GM23338 (cell line): ENCODE data around the gene TMEM208. TPM values are rescaled to one million over a fixed set of nuclear protein-coding genes. Genes with fewer than 3 reads are reported as not detected.

Experiments used
- ATAC-seq: fragments of 200-7000 bp; cut with Tn5 transposase; 3 replicates; pipeline ENCODE4 v1.9.1; 2020
- DNase-seq: peaks from one replicate; pipeline ENCODE4 v3.0.0-alpha.2; 2015; ENCODE audit warnings: low spot score
- H2AFZ ChIP-seq: fragments of 200-600 bp; sonication (generic); 2 replicates; pipeline ENCODE4 v1.8.0; 2016; ENCODE audit warnings: antibody characterized with exemption, mild to moderate bottlenecking, moderate library complexity
- H3F3A ChIP-seq: fragments of 200-600 bp; sonication (generic); replicated peaks from 2 replicates; pipeline ENCODE4 v1.8.0; 2017; ENCODE audit warnings: antibody characterized with exemption, mixed run types, low read depth
- H3K27ac ChIP-seq: fragments of 200-600 bp; sonication (generic); 2 replicates; pipeline ENCODE4 v1.6.1; 2016; ENCODE audit warnings: low read depth
- H3K27me3 ChIP-seq: fragments of 200-600 bp; sonication (generic); 2 replicates; pipeline ENCODE4 v1.8.0; 2016; ENCODE audit warnings: mild to moderate bottlenecking, mixed run types, moderate library complexity; ENCODE audit not compliant: insufficient read depth
- H3K36me3 ChIP-seq: fragments of 200-600 bp; sonication (generic); 2 replicates; pipeline ENCODE4 v1.8.0; 2016; ENCODE audit warnings: mild to moderate bottlenecking; ENCODE audit not compliant: insufficient read depth
- H3K4me1 ChIP-seq: fragments of 200-600 bp; sonication (generic); 2 replicates; pipeline ENCODE4 v1.8.0; 2016; ENCODE audit warnings: mild to moderate bottlenecking, moderate library complexity; ENCODE audit not compliant: insufficient read depth
- H3K4me2 ChIP-seq: fragments of 200-600 bp; sonication (generic); 2 replicates; pipeline ENCODE4 v1.7.1; 2017; ENCODE audit warnings: mixed run types
- H3K4me3 ChIP-seq: fragments of 200-600 bp; sonication (generic); 2 replicates; pipeline ENCODE4 v1.6.1; 2016; ENCODE audit warnings: mixed run types
- H3K79me2 ChIP-seq: fragments of 200-600 bp; sonication (generic); replicated peaks from 2 replicates; pipeline ENCODE4 v1.8.0; 2017; ENCODE audit warnings: mild to moderate bottlenecking; ENCODE audit not compliant: insufficient read depth
- H3K9me2 ChIP-seq: fragments of 200-600 bp; sonication (generic); 2 replicates; pipeline ENCODE4 v1.8.0; 2017; ENCODE audit not compliant: insufficient read depth
- H4K20me1 ChIP-seq: fragments of 200-600 bp; sonication (generic); replicated peaks from 2 replicates; pipeline ENCODE4 v1.8.0; 2017; ENCODE audit warnings: mild to moderate bottlenecking; ENCODE audit not compliant: insufficient read depth
- H3K27ac Mint-ChIP-seq: 2 replicates; pipeline ENCODE4 v1.8.0; 2020; ENCODE audit warnings: inconsistent platforms, mild to moderate bottlenecking, moderate library complexity, mixed read lengths
- H3K27me3 Mint-ChIP-seq: 3 replicates; pipeline ENCODE4 v1.8.0; 2022; ENCODE audit warnings: low read depth, mild to moderate bottlenecking, moderate library complexity, mixed read lengths, inconsistent platforms; ENCODE audit not compliant: insufficient read depth, poor library complexity
- H3K36me3 Mint-ChIP-seq: 3 replicates; pipeline ENCODE4 v1.8.0; 2021; ENCODE audit warnings: low read depth, mild to moderate bottlenecking, inconsistent platforms, moderate library complexity, mixed read lengths
- H3K4me1 Mint-ChIP-seq: 3 replicates; pipeline ENCODE4 v1.8.0; 2020; ENCODE audit warnings: mild to moderate bottlenecking, inconsistent platforms, mixed read lengths
- H3K4me3 Mint-ChIP-seq: 3 replicates; pipeline ENCODE4 v1.8.0; 2021; ENCODE audit warnings: moderate library complexity, mild to moderate bottlenecking, inconsistent platforms, mixed read lengths
- H3K9me3 Mint-ChIP-seq: 3 replicates; pipeline ENCODE4 v1.8.0; 2020; ENCODE audit warnings: moderate library complexity, mild to moderate bottlenecking, inconsistent platforms, mixed read lengths
- CREB1 ChIP-seq: fragments of 250-450 bp; sonication (Bioruptor Pico); IDR thresholded peaks from 2 replicates; pipeline ENCODE4 v1.5.0; 2020; ENCODE audit warnings: low read depth, mild to moderate bottlenecking, moderate library complexity
- EZH2 ChIP-seq: fragments of 200-600 bp; sonication (generic); IDR thresholded peaks from one replicate; pipeline ENCODE4 v1.8.0; 2017; ENCODE audit warnings: antibody characterized with exemption, mild to moderate bottlenecking, low read depth; ENCODE audit not compliant: unreplicated experiment
- JUNB ChIP-seq: IDR thresholded peaks from one replicate; pipeline ENCODE4 v1.6.1; 2016; ENCODE audit warnings: antibody characterized with exemption; ENCODE audit not compliant: unreplicated experiment
- POLR2AphosphoS5 ChIP-seq: IDR thresholded peaks from 2 replicates; pipeline ENCODE4 v1.6.1; 2016; ENCODE audit warnings: antibody characterized with exemption, low read depth
- ZNF114 ChIP-seq: fragments of 250-450 bp; sonication (Bioruptor Pico); IDR thresholded peaks from 2 replicates; pipeline ENCODE4 v1.5.0; 2020; ENCODE audit warnings: mild to moderate bottlenecking, moderate library complexity
- ZNF331 ChIP-seq: fragments of 250-450 bp; sonication (Bioruptor Pico); IDR thresholded peaks from 2 replicates; pipeline ENCODE4 v1.5.0; 2020; ENCODE audit warnings: low read depth, mild to moderate bottlenecking, moderate library complexity
- polyA plus RNA-seq: library from polyadenylated mRNA; unstranded; fragments of >200 nt; fragmentation: Nextera tagmentation; extraction: Ambion mirVana; gene quantifications from 2 replicates; pipeline ENCODE4 v1.2.1, GENCODE V29; 2016
- total RNA-seq: library from RNA; depleted of rRNA; stranded (reverse); fragments of >200 nt; shearing (Covaris generic); gene quantifications from 2 replicates; pipeline ENCODE4 v1.2.3, GENCODE V29; 2014
- TF ChIP-seq, protein P1 (sequence below): IDR thresholded peaks from one replicate; pipeline ENCODE4 v1.6.1; 2018; ENCODE audit warnings: antibody characterized with exemption; ENCODE audit not compliant: unreplicated experiment
- TF ChIP-seq, protein P2 (sequence below): IDR thresholded peaks from 2 replicates; pipeline ENCODE4 v1.6.1; 2016; ENCODE audit warnings: antibody characterized with exemption
- TF ChIP-seq, protein P3 (sequence below), 2 experiments: fragments of 200-600 bp in 1 of 2; sonication (generic) in 1 of 2; conservative IDR thresholded peaks; 2 replicates each; pipeline versions ENCODE4 v1.5.1 to v1.6.1; 2016 to 2017; ENCODE audit warnings: antibody characterized with exemption in 2 of 2, low read depth in 2 of 2, mild to moderate bottlenecking in 2 of 2, moderate library complexity in 1 of 2

Gene TMEM208
- total and polyA plus RNA-seq, 2 experiments from 2014 or later: 23.2 to 82.3 TPM

DNA sequence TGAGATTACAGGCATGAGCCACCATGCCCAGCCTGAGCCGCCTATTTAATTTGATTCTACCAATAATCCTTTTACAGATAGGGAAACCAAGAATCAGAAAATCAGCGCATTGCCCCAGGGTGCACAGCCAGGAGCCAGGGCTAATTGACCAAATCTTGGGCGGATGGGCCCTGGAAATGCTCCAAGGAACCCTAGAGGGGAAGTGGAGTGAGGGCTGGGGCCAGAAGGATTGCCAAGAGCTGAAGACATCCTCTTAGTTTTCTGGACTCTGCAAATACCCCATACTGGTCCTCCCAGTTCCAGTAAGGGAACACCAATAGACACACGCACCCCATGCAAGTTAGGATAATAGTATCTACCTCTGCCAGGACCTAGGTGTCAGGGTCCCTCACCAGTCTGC, 16.6 kb downstream of the TMEM208 start (continued):
- TF ChIP-seq, protein P1, sequence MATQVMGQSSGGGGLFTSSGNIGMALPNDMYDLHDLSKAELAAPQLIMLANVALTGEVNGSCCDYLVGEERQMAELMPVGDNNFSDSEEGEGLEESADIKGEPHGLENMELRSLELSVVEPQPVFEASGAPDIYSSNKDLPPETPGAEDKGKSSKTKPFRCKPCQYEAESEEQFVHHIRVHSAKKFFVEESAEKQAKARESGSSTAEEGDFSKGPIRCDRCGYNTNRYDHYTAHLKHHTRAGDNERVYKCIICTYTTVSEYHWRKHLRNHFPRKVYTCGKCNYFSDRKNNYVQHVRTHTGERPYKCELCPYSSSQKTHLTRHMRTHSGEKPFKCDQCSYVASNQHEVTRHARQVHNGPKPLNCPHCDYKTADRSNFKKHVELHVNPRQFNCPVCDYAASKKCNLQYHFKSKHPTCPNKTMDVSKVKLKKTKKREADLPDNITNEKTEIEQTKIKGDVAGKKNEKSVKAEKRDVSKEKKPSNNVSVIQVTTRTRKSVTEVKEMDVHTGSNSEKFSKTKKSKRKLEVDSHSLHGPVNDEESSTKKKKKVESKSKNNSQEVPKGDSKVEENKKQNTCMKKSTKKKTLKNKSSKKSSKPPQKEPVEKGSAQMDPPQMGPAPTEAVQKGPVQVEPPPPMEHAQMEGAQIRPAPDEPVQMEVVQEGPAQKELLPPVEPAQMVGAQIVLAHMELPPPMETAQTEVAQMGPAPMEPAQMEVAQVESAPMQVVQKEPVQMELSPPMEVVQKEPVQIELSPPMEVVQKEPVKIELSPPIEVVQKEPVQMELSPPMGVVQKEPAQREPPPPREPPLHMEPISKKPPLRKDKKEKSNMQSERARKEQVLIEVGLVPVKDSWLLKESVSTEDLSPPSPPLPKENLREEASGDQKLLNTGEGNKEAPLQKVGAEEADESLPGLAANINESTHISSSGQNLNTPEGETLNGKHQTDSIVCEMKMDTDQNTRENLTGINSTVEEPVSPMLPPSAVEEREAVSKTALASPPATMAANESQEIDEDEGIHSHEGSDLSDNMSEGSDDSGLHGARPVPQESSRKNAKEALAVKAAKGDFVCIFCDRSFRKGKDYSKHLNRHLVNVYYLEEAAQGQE: no peak
- TF ChIP-seq, protein P2, sequence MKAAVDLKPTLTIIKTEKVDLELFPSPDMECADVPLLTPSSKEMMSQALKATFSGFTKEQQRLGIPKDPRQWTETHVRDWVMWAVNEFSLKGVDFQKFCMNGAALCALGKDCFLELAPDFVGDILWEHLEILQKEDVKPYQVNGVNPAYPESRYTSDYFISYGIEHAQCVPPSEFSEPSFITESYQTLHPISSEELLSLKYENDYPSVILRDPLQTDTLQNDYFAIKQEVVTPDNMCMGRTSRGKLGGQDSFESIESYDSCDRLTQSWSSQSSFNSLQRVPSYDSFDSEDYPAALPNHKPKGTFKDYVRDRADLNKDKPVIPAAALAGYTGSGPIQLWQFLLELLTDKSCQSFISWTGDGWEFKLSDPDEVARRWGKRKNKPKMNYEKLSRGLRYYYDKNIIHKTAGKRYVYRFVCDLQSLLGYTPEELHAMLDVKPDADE: no peak
- no peak for TF ChIP-seq CREB1 (CRISPR knock-in tag)
- no peak for TF ChIP-seq JUNB
- TF ChIP-seq EZH2: no peak
- TF ChIP-seq ZNF331: no peak

DNA sequence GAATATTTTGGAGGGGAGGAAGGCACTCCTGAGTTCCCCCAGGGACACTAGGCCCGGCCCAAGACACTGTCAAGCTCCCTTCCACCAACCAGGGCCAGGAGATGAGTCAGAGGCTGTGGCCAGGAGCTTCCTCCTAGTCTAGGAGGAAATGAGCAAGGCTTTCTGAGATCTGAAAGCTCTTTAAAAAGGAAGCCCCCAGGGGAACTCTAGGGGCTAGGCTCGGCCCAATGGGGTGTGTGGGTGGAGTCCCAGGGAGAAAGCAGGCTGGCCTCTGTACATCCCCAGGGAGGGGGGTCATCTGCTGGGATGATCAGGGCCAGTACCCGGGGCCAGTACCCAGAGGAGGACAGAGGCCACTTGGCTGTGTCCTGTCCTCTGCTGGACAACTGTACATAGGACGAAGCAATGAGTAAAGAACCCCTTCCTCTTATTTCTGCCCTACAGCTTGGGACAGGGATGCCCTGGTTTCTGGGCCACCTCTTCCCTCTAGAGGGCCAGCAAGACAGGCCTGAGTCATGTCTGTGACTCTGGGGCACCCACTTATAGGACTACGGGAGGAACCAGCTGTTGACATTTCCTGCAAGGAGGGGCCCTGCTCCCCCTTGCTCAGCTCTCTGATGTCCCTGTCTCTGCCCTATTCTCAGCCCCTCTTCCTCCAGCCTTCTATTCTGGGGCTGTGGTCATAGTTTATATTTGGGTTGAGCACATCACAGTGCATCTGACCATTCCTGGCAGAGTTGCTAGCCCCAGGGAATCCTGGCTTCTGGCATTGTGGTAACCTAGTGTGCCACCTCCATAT, 17.7 kb downstream of the TMEM208 start:
- H3K27me3 Mint-ChIP-seq: peaks cover 25% of the 10 kb centered on the region
- no peaks in the 10 kb centered on the region; the same call in 1 of the 2 replicates for H4K20me1 ChIP-seq
- peak overlapping the region; percentile 89; the same call in 1 of the 2 replicates for H3K4me3 ChIP-seq
- H3K27ac ChIP-seq: no peak overlapping the region
- peak overlapping the region; percentile 64; the same call in 1 of the 2 replicates for H3K27ac Mint-ChIP-seq
- ATAC-seq (no peak), DNase-seq (no peak)
- no peaks in the 10 kb centered on the region for H3K9me2 ChIP-seq
- H3K27me3 ChIP-seq: peaks cover 18% of the 10 kb centered on the region
- peaks cover 18% of the 10 kb centered on the region for H3F3A ChIP-seq
- peaks cover 36% of the 10 kb centered on the region for H3K79me2 ChIP-seq
- peak overlapping the region; percentile 93; the same call in 1 of the 2 replicates for H3K4me2 ChIP-seq
- peaks cover 8% of the 10 kb centered on the region for H3K36me3 Mint-ChIP-seq
- no peaks in the 10 kb centered on the region for H3K36me3 ChIP-seq
- H3K4me1 ChIP-seq: peaks cover 29% of the 10 kb centered on the region
- H2AFZ ChIP-seq: no peak overlapping the region
- peak overlapping the region; percentile 90 for H3K4me3 Mint-ChIP-seq
- H3K9me3 Mint-ChIP-seq: no peaks in the 10 kb centered on the region; the same call in 2 of the 3 replicates
- peaks cover 50% of the 10 kb centered on the region for H3K4me1 Mint-ChIP-seq
- TF ChIP-seq ZNF331 (no peak), EZH2 (no peak), JUNB (no peak), ZNF114 (no peak), POLR2AphosphoS5 (no peak)
- TF ChIP-seq, protein P1: no peak
- TF ChIP-seq, protein P3, sequence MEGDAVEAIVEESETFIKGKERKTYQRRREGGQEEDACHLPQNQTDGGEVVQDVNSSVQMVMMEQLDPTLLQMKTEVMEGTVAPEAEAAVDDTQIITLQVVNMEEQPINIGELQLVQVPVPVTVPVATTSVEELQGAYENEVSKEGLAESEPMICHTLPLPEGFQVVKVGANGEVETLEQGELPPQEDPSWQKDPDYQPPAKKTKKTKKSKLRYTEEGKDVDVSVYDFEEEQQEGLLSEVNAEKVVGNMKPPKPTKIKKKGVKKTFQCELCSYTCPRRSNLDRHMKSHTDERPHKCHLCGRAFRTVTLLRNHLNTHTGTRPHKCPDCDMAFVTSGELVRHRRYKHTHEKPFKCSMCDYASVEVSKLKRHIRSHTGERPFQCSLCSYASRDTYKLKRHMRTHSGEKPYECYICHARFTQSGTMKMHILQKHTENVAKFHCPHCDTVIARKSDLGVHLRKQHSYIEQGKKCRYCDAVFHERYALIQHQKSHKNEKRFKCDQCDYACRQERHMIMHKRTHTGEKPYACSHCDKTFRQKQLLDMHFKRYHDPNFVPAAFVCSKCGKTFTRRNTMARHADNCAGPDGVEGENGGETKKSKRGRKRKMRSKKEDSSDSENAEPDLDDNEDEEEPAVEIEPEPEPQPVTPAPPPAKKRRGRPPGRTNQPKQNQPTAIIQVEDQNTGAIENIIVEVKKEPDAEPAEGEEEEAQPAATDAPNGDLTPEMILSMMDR (conservative IDR thresholded peaks at IDR 0.05; ENCODE audit: low read depth in 2 of 2): no peak
